CD4-positive, alpha-beta T cell (primary cell): ENCODE data around the gene DIPK1B. TPM values are rescaled to one million over a fixed set of nuclear protein-coding genes. Genes with fewer than 3 reads are reported as not detected.

Experiments used
- ATAC-seq: fragments of 200-7000 bp; cut with Tn5 transposase; one replicate; pipeline ENCODE4 v1.10.0; 2022; ENCODE audit warnings: mild to moderate bottlenecking; ENCODE audit not compliant: poor library complexity
- CTCF ChIA-PET: fragments of 350-600 bp; sonication (Branson Sonifier 250); formaldehyde crosslinking; loops from one replicate; lab custom pipeline; 2021; ENCODE audit warnings: antibody characterized with exemption, inconsistent platforms; lab: Charles Lee
- POLR2A ChIA-PET: fragments of 350-600 bp; sonication (Branson Sonifier 250); formaldehyde crosslinking; loops from one replicate; lab custom pipeline; 2021; ENCODE audit warnings: antibody characterized with exemption, inconsistent platforms; lab: Charles Lee
- DNase-seq, 14 experiments: peaks; one replicate each; pipeline ENCODE4 v3.0.0-alpha.2; 2013 to 2020; ENCODE audit warnings: mixed read lengths in 2 of 14
- H3K27ac ChIP-seq, 2 donors: one replicate each; pipeline versions ENCODE4 v1.5.1 to v1.7.0; 2013; ENCODE audit warnings: low read length in 2 of 2, low read depth in 1 of 2, mild to moderate bottlenecking in 1 of 2
- H3K27me3 ChIP-seq, 2 experiments: 1 replicate in 1 of 2; 2 replicates in 1 of 2; pipeline versions ENCODE4 v1.6.1 to v1.7.0; 2013; ENCODE audit warnings: low read length in 2 of 2, control low read depth in 1 of 2, mild to moderate bottlenecking in 1 of 2, moderate library complexity in 1 of 2; ENCODE audit not compliant: insufficient read depth in 2 of 2, control insufficient read depth in 1 of 2
- H3K36me3 ChIP-seq: one replicate; pipeline ENCODE4 v1.6.1; 2013; ENCODE audit warnings: low read length, control low read depth; ENCODE audit not compliant: insufficient read depth
- H3K4me1 ChIP-seq: one replicate; pipeline ENCODE4 v1.6.1; 2013; ENCODE audit warnings: low read length, control low read depth; ENCODE audit not compliant: insufficient read depth
- H3K4me3 ChIP-seq: one replicate; pipeline ENCODE4 v1.5.1; 2013; ENCODE audit warnings: mild to moderate bottlenecking, low read length, moderate library complexity
- H3K9me3 ChIP-seq, 2 experiments: 1 replicate in 1 of 2; 2 replicates in 1 of 2; pipeline versions ENCODE4 v1.6.1 to v1.7.0; 2013; ENCODE audit warnings: low read length in 2 of 2, mild to moderate bottlenecking in 2 of 2, control low read depth in 1 of 2, moderate library complexity in 1 of 2; ENCODE audit not compliant: control insufficient read depth in 1 of 2, insufficient read depth in 1 of 2
- H3K27ac Mint-ChIP-seq: one replicate; pipeline ENCODE4 v1.8.0; 2020; ENCODE audit warnings: mixed read lengths
- H3K27me3 Mint-ChIP-seq: one replicate; pipeline ENCODE4 v1.8.0; 2021; ENCODE audit warnings: mixed read lengths
- H3K36me3 Mint-ChIP-seq: one replicate; pipeline ENCODE4 v1.8.0; 2021; ENCODE audit warnings: low read depth, mixed read lengths
- H3K4me1 Mint-ChIP-seq: one replicate; pipeline ENCODE4 v1.8.0; 2021; ENCODE audit warnings: low read depth, mixed read lengths
- H3K4me3 Mint-ChIP-seq: one replicate; pipeline ENCODE4 v1.8.0; 2020; ENCODE audit warnings: mild to moderate bottlenecking, mixed read lengths
- H3K9me3 Mint-ChIP-seq: one replicate; pipeline ENCODE4 v1.8.0; 2020; ENCODE audit warnings: mixed read lengths
- intact Hi-C, 2 experiments: fragments of 100-400 bp; cut with DNase I in 1 of 2; cut with micrococcal nuclease in 1 of 2; formaldehyde crosslinking; loops; one replicate each; pipeline versions ENCODE4 v1.15.1 to v1.9.0; 2023 to 2025; cut with DNase I, micrococcal nuclease
- total RNA-seq, 174 experiments: library from RNA in 2 of 174; stranded (reverse) in 2 of 174; gene quantifications; one replicate each; pipeline ENCODE4 v1.2.3 and lab custom pipeline; 2021 to 2026
- TF ChIP-seq, protein P1 (sequence below): fragments of 200-600 bp; IDR thresholded peaks from one replicate; pipeline ENCODE4 v1.8.0; 2022; ENCODE audit warnings: antibody characterized with exemption, mild to moderate bottlenecking

Gene DIPK1B
- total RNA-seq, 2 experiments from 2014 or later = 0.11 TPM; not detected in 1

GRCh38 chr9:136664000-136664915 is 48.1 kb upstream of the DIPK1B start:
- no peak for ATAC-seq
- peaks cover 45 to 62% of the 10 kb centered on the region in 2 experiments for H3K27me3 ChIP-seq

DNA sequence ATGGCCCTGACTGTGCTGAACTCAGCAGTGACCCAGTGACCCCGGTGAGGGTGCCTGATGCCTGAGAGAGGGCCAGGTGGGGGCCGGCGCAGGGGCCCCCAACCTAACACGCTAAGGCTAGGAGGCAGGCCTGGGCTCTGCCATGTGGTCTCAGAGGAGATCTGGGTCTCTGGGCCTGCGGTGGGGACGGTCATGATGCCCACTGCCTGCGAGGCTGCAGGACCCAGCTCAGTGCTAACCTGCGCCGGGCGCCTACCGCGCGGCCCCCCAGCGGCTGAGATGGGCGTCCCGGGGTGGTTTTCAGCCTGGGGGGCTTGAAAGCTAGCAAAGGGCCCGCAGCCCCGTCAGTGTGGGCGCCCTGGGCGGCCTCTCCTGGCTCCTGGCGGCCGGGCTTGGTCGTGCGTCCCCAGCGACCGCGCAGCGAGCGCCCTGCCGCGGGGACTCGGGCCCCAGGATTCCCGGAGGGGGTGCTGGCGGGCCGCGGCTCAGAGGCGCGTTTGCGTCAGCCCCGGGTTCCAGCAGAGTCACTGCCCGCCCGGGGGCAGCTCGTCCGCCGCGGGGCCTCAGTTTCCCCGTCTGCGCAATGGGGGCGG is 47.2 kb upstream of the DIPK1B start:
- Histone ChIP-seq H3K4me3 (no peak overlapping the region), H3K36me3 (no peaks in the 10 kb centered on the region), H3K9me3 (peaks cover 0 to 17% of the 10 kb centered on the region in 2 experiments), H3K27ac (no peak overlapping the region), H3K27me3 (peaks cover 39 to 53% of the 10 kb centered on the region in 2 experiments), H3K4me1 (peaks cover 10% of the 10 kb centered on the region)
- Mint-ChIP-seq H3K27me3 (peaks cover 28% of the 10 kb centered on the region), H3K9me3 (no peaks in the 10 kb centered on the region), H3K4me3 (peak overlapping the region; percentile 84), H3K27ac (no peak overlapping the region), H3K4me1 (no peaks in the 10 kb centered on the region), H3K36me3 (no peaks in the 10 kb centered on the region)
- ChIA-PET POLR2A (interaction anchor here (0.8 kb wide), 1 partner anchor 182 kb away, joined by 3 read pairs; no protein-coding TSS in a partner anchor), CTCF (no interaction called here)
- intact Hi-C loops = no loop called here
- TF ChIP-seq, protein P1, sequence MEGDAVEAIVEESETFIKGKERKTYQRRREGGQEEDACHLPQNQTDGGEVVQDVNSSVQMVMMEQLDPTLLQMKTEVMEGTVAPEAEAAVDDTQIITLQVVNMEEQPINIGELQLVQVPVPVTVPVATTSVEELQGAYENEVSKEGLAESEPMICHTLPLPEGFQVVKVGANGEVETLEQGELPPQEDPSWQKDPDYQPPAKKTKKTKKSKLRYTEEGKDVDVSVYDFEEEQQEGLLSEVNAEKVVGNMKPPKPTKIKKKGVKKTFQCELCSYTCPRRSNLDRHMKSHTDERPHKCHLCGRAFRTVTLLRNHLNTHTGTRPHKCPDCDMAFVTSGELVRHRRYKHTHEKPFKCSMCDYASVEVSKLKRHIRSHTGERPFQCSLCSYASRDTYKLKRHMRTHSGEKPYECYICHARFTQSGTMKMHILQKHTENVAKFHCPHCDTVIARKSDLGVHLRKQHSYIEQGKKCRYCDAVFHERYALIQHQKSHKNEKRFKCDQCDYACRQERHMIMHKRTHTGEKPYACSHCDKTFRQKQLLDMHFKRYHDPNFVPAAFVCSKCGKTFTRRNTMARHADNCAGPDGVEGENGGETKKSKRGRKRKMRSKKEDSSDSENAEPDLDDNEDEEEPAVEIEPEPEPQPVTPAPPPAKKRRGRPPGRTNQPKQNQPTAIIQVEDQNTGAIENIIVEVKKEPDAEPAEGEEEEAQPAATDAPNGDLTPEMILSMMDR = no peak
- DNase-seq (peak in 4 of 14 experiments; percentile 22 to 56 (median 40)), ATAC-seq (peak; percentile 40)

More at GRCh38 chr9:136664000-136664915, 48.1 kb upstream of the DIPK1B start:
- Mint-ChIP-seq H3K27ac (no peak overlapping the region), H3K4me3 (peak overlapping the region; percentile 84), H3K4me1 (no peaks in the 10 kb centered on the region), H3K9me3 (no peaks in the 10 kb centered on the region), H3K36me3 (no peaks in the 10 kb centered on the region), H3K27me3 (peaks cover 28% of the 10 kb centered on the region)
- POLR2A ChIA-PET = no interaction called here
- intact Hi-C loops = no loop called here
- H3K27ac ChIP-seq = no peak overlapping the region
- peaks cover 16% of the 10 kb centered on the region for H3K4me1 ChIP-seq
- no peak overlapping the region for H3K4me3 ChIP-seq
- CTCF ChIA-PET = no interaction called here
- TF ChIP-seq, protein P1 = no peak
- DNase-seq = no peak
- no peaks in the 10 kb centered on the region for H3K36me3 ChIP-seq
- peaks cover 0 to 24% of the 10 kb centered on the region in 2 experiments for H3K9me3 ChIP-seq

DNA sequence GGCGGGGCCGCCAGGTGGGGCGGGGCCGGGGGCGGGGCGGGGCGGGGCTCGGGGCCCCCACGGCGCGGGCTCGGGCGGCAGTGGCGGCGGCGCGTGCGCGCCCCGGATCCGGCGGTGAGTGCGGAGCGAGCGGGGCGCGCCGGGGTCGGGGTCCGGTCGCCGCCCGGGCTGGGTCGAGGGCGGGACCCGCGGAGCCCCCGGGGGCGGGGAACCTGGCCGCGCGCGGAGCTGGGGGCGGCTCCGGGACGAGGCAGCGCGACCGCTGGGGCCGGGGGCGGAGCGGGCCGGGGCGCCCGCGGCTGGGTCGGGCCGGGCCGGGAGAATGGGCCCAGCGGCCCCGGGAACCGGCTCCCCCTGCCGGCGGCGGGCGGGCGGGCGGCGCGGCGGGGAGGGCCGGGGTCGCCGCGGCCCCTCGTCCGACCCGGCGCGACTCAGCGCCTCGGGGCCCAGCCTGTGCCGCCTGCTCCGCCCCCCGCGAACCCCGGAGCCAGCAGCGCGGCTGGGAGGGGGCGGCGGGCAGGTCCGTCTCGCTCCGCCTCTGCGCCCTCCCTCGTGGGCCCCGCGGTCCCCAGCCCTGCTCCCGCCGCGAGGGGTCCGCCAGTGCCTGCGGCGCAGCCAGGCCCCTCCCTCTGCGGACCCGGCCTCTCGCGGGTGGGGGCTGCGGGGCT is 46.5 kb upstream of the DIPK1B start:
- no peak overlapping the region for H3K4me3 Mint-ChIP-seq
- CTCF ChIA-PET = interaction anchor here (0.5 kb wide), 1 partner anchor 342 kb away, joined by 3 read pairs; no protein-coding TSS in a partner anchor
- peaks cover 24% of the 10 kb centered on the region for H3K27me3 Mint-ChIP-seq
- Histone ChIP-seq H3K4me1 (peaks cover 10% of the 10 kb centered on the region), H3K9me3 (peaks cover 0 to 21% of the 10 kb centered on the region in 2 experiments), H3K36me3 (no peaks in the 10 kb centered on the region), H3K27me3 (peaks cover 39 to 48% of the 10 kb centered on the region in 2 experiments), H3K4me3 (no peak overlapping the region), H3K27ac (no peak overlapping the region)
- TF ChIP-seq, protein P1 = no peak
- H3K4me1 Mint-ChIP-seq = no peaks in the 10 kb centered on the region
- DNase-seq (peak in 6 of 14 experiments; percentile 16 to 56 (median 29)), ATAC-seq (peak; percentile 60)
- H3K9me3 Mint-ChIP-seq = no peaks in the 10 kb centered on the region
- H3K36me3 Mint-ChIP-seq = no peaks in the 10 kb centered on the region
- intact Hi-C loops = no loop called here
- POLR2A ChIA-PET = interaction anchor here (0.8 kb wide), 1 partner anchor 182 kb away, joined by 3 read pairs; no protein-coding TSS in a partner anchor
- H3K27ac Mint-ChIP-seq = no peak overlapping the region
